HepG2 (cell line): ENCODE data around the gene NRBP1. TPM values are rescaled to one million over a fixed set of nuclear protein-coding genes. Genes with fewer than 3 reads are reported as not detected.

ENCODE experiments used
- CTCF ChIP-seq: sonication (generic); formaldehyde crosslinking; IDR thresholded peaks from 2 replicates; pipeline ENCODE4 v1.5.0; 2020; ENCODE audit warnings: mild to moderate bottlenecking, missing genetic modification reagents, moderate library complexity
- ELF1 ChIP-seq: sonication (generic); formaldehyde crosslinking; IDR thresholded peaks from 2 replicates; pipeline ENCODE4 v1.4.0; 2020; ENCODE audit warnings: missing genetic modification reagents
- HBP1 ChIP-seq: IDR thresholded peaks from 2 replicates; pipeline ENCODE4 v1.6.1; 2016; ENCODE audit warnings: low read depth, control low read depth
- KLF16 ChIP-seq, 2 experiments: sonication (generic) in 1 of 2; formaldehyde crosslinking in 1 of 2; IDR thresholded peaks; 2 replicates each; pipeline versions ENCODE4 v1.6.1 to v1.8.0; 2016 to 2023; ENCODE audit warnings: missing genetic modification reagents in 2 of 2, missing compliant biosample characterization in 1 of 2
- MED13 ChIP-seq: sonication (generic); formaldehyde crosslinking; IDR thresholded peaks from 2 replicates; pipeline ENCODE4 v1.5.0; 2020; ENCODE audit warnings: missing genetic modification reagents
- MYC ChIP-seq: sonication (generic); formaldehyde crosslinking; IDR thresholded peaks from 2 replicates; pipeline ENCODE4 v1.9.0; 2021; ENCODE audit warnings: missing genetic modification reagents, borderline replicate concordance
- NFATC3 ChIP-seq: sonication (generic); formaldehyde crosslinking; IDR thresholded peaks from 2 replicates; pipeline ENCODE4 v1.5.1; 2020; ENCODE audit warnings: mild to moderate bottlenecking, missing genetic modification reagents
- NFIB ChIP-seq: sonication (generic); formaldehyde crosslinking; IDR thresholded peaks from 2 replicates; pipeline ENCODE4 v1.9.0; 2021; ENCODE audit warnings: missing genetic modification reagents, mild to moderate bottlenecking, borderline replicate concordance
- PPARG ChIP-seq: conservative IDR thresholded peaks from 2 replicates; pipeline ENCODE4 v1.6.1; 2016; ENCODE audit warnings: missing biosample characterization, missing genetic modification reagents
- ZBTB2 ChIP-seq: sonication (generic); formaldehyde crosslinking; IDR thresholded peaks from 2 replicates; pipeline ENCODE4 v1.8.0; 2022; ENCODE audit warnings: low read depth, missing genetic modification reagents
- ZBTB4 ChIP-seq: sonication (generic); formaldehyde crosslinking; IDR thresholded peaks from 2 replicates; pipeline ENCODE4 v1.4.0; 2020; ENCODE audit warnings: missing genetic modification reagents, mild to moderate bottlenecking, borderline replicate concordance
- ZMYM3 ChIP-seq: sonication (generic); formaldehyde crosslinking; IDR thresholded peaks from 2 replicates; pipeline ENCODE4 v1.5.1; 2020; ENCODE audit warnings: mild to moderate bottlenecking, missing genetic modification reagents
- ZMYM4 ChIP-seq: sonication (generic); formaldehyde crosslinking; IDR thresholded peaks from 2 replicates; pipeline ENCODE4 v1.8.1; 2023; ENCODE audit warnings: mild to moderate bottlenecking, missing genetic modification reagents
- ZNF235 ChIP-seq: sonication (generic); formaldehyde crosslinking; IDR thresholded peaks from 2 replicates; pipeline ENCODE4 v1.8.1; 2023; ENCODE audit warnings: mild to moderate bottlenecking, missing genetic modification reagents, borderline replicate concordance
- ZNF276 ChIP-seq: sonication (generic); formaldehyde crosslinking; IDR thresholded peaks from 2 replicates; pipeline ENCODE4 v1.4.0; 2020; ENCODE audit warnings: mild to moderate bottlenecking, low read depth, missing genetic modification reagents
- ZNF576 ChIP-seq: sonication (generic); formaldehyde crosslinking; IDR thresholded peaks from 2 replicates; pipeline ENCODE4 v1.4.0; 2020; ENCODE audit warnings: mild to moderate bottlenecking, missing genetic modification reagents
- ZNF781 ChIP-seq: sonication (generic); formaldehyde crosslinking; IDR thresholded peaks from 2 replicates; pipeline ENCODE4 v1.5.1; 2020; ENCODE audit warnings: borderline replicate concordance, mild to moderate bottlenecking, missing genetic modification reagents; ENCODE audit errors: not compliant biosample characterization
- ZNF879 ChIP-seq: sonication (generic); formaldehyde crosslinking; IDR thresholded peaks from 2 replicates; pipeline ENCODE4 v1.8.1; 2023; ENCODE audit warnings: missing genetic modification reagents
- polyA plus RNA-seq, 8 experiments: library from polyadenylated mRNA; depleted of rRNA in 3 of 8; stranded (reverse) in 7 of 8; unstranded in 1 of 8; fragments of >200 nt; fragmentation: Illumina TruSeq in 4 of 8; extraction: Trizol in 4 of 8; gene quantifications; 2 replicates each; pipeline versions ENCODE4 v1.2.1 to v1.2.3, GENCODE V29; 2011 to 2016; ENCODE audit warnings: low read depth in 4 of 8, missing spikeins in 1 of 8, mixed read lengths in 1 of 8; ENCODE audit not compliant: insufficient read depth in 1 of 8
- total RNA-seq, 5 experiments: library from RNA; depleted of rRNA; stranded (reverse); fragments of >200 nt; fragmentation: Illumina TruSeq; extraction: Trizol; gene quantifications; 2 replicates each; pipeline ENCODE4 v1.2.3, GENCODE V29; 2016; ENCODE audit warnings: low read depth in 1 of 5

Gene NRBP1
- total and polyA plus RNA-seq, 2 of the 13 experiments (the other 11 are each of a cell fraction or from before 2014, with no cell fraction given), result 165 to 240 TPM

- TF ChIP-seq ZBTB2 (CRISPR knock-in tag) (peak; percentile 95), ELF1 (CRISPR knock-in tag) (peak; percentile 74), ZMYM4 (CRISPR knock-in tag) (peak; percentile 92), HBP1 (CRISPR knock-in tag) (peak; percentile 77; the same call in 1 of the 2 replicates), ZBTB4 (CRISPR knock-in tag) (no peak), ZNF235 (CRISPR knock-in tag) (peak; percentile 99; the same call in 1 of the 2 replicates), ZNF781 (CRISPR knock-in tag) (peak; percentile 94), CTCF (CRISPR knock-in tag) (peak; percentile 27), NFIB (no peak), PPARG (no peak), MED13 (no peak; the same call in 1 of the 2 replicates), ZMYM3 (CRISPR knock-in tag) (peak; percentile 26; the same call in 1 of the 2 replicates), NFATC3 (0 out of 2 replicates have a peak, but pooled peaks have one; percentile 29), MYC (CRISPR knock-in tag) (peak; percentile 94), KLF16 (CRISPR knock-in tag; IDR thresholded peaks at IDR 0.05) (peak; percentile 29 to 96), ZNF576 (CRISPR knock-in tag) (peak; percentile 57; the same call in 1 of the 2 replicates), ZNF276 (no peak; the same call in none of the 2 replicates), ZNF879 (CRISPR knock-in tag) (peak; percentile 95)
Observed at GRCh38 chr2:27409321-27410073, 18.9 kb upstream of the NRBP1 start, which contains the start of gene PPM1G (continued).
